A549 (cell line): ENCODE measurements around the gene SLC9A9. TPM values are rescaled to one million over a fixed set of nuclear protein-coding genes. Genes with fewer than 3 reads are reported as not detected.

Experiments
- ATAC-seq, 2 experiments: fragments of 200-7000 bp in 1 of 2; fragments of >200 bp in 1 of 2; cut with Nextera tagmentation in 1 of 2; cut with Tn5 transposase in 1 of 2; 3 replicates each; pipeline versions ENCODE4 v1.8.0 to v1.9.1; 2018 to 2020; ENCODE audit warnings: mild to moderate bottlenecking in 1 of 2, moderate library complexity in 1 of 2
- CTCF ChIA-PET: fragments of 300-600 bp; sonication (Branson Sonifier 250); formaldehyde crosslinking; extraction: SDS; loops from one replicate; lab custom pipeline; 2021; ENCODE audit warnings: antibody characterized with exemption, inconsistent platforms; lab: Yijun Ruan, JAX
- POLR2A ChIA-PET: fragments of 350-600 bp; formaldehyde crosslinking; extraction: SDS; loops from one replicate; lab custom pipeline; 2021; ENCODE audit warnings: antibody characterized with exemption, inconsistent platforms; lab: Yijun Ruan, JAX
- DNase-seq, 2 experiments: peaks; one replicate each; pipeline versions ENCODE4 v3.0.0 to v3.0.0-alpha.2; 2011 to 2016; ENCODE audit warnings: low read depth in 1 of 2, low spot score in 1 of 2
- FAIRE-seq: peaks from 2 replicates; lab custom pipeline; 2011; peaks lifted over from hg19 to GRCh38; lab: Jason Lieb, UNC
- H3K27ac ChIP-seq, 2 experiments: fragments of >200 bp; sonication (Bioruptor Twin); formaldehyde crosslinking; 3 replicates each; pipeline ENCODE4 v1.5.1; 2016 to 2017
- H3K4me1 ChIP-seq: fragments of >200 bp; sonication (Bioruptor Twin); formaldehyde crosslinking; 3 replicates; pipeline ENCODE4 v1.6.1; 2016
- H3K4me2 ChIP-seq: fragments of >200 bp; sonication (Bioruptor Twin); formaldehyde crosslinking; 3 replicates; pipeline ENCODE4 v1.6.1; 2016
- H3K4me3 ChIP-seq: fragments of >200 bp; sonication (Bioruptor Twin); formaldehyde crosslinking; 3 replicates; pipeline ENCODE4 v1.5.1; 2016
- H3K9me3 ChIP-seq: fragments of >200 bp; sonication (Bioruptor Twin); formaldehyde crosslinking; 3 replicates; pipeline ENCODE4 v1.6.1; 2016
- ATOH8 ChIP-seq: fragments of 250-450 bp; sonication (Bioruptor Pico); IDR thresholded peaks from 2 replicates; pipeline ENCODE4 v1.5.0; 2020; ENCODE audit warnings: low read depth, mild to moderate bottlenecking, moderate library complexity
- CHD4 ChIP-seq: fragments of 200-600 bp; sonication (generic); IDR thresholded peaks from 2 replicates; pipeline ENCODE4 v1.6.1; 2016; ENCODE audit warnings: antibody characterized with exemption, mild to moderate bottlenecking, borderline replicate concordance
- CTCF ChIP-seq: fragments of >200 bp; sonication (Bioruptor Twin); formaldehyde crosslinking; IDR thresholded peaks from 3 replicates; pipeline ENCODE4 v1.5.1; 2016
- ELK1 ChIP-seq: fragments of 150-350 bp; IDR thresholded peaks from 2 replicates; pipeline ENCODE4 v1.6.1; 2014; ENCODE audit warnings: low read depth, mild to moderate bottlenecking, low read length
- FOSB ChIP-seq: fragments of 250-450 bp; sonication (Bioruptor Pico); IDR thresholded peaks from 2 replicates; pipeline ENCODE4 v1.5.0; 2020; ENCODE audit warnings: mild to moderate bottlenecking, moderate library complexity
- HMGXB4 ChIP-seq: fragments of 250-450 bp; sonication (Bioruptor Pico); IDR thresholded peaks from 2 replicates; pipeline ENCODE4 v1.5.0; 2021; ENCODE audit warnings: mild to moderate bottlenecking, moderate library complexity, borderline replicate concordance
- HOXA7 ChIP-seq: fragments of 250-450 bp; sonication (Bioruptor Pico); IDR thresholded peaks from 2 replicates; pipeline ENCODE4 v1.5.0; 2020; ENCODE audit warnings: mild to moderate bottlenecking, moderate library complexity
- KDM1A ChIP-seq: fragments of 200-600 bp; sonication (generic); IDR thresholded peaks from 2 replicates; pipeline ENCODE4 v1.6.1; 2016; ENCODE audit warnings: low read depth, mild to moderate bottlenecking
- KDM5A ChIP-seq: fragments of 200-600 bp; sonication (generic); IDR thresholded peaks from 2 replicates; pipeline ENCODE4 v1.6.1; 2016; ENCODE audit warnings: antibody characterized with exemption, mild to moderate bottlenecking
- MAX ChIP-seq: IDR thresholded peaks from 2 replicates; pipeline ENCODE4 v1.6.1; 2012
- NFE2L2 ChIP-seq: fragments of 150-350 bp; conservative IDR thresholded peaks from 2 replicates; pipeline ENCODE4 v1.6.1; 2014; ENCODE audit warnings: low read length
- NR3C1 ChIP-seq: fragments of >200 bp; sonication (Bioruptor Twin); formaldehyde crosslinking; IDR thresholded peaks from 3 replicates; pipeline ENCODE4 v1.6.1; 2017
- POLR2AphosphoS2 ChIP-seq: conservative IDR thresholded peaks from 2 replicates; pipeline ENCODE4 v1.6.1; 2012; ENCODE audit warnings: low read length, improper control_type of control experiment, inconsistent platforms
- RAD21 ChIP-seq, 2 experiments: fragments of >200 bp in 1 of 2; sonication (Bioruptor Twin) in 1 of 2; formaldehyde crosslinking in 1 of 2; IDR thresholded peaks in 1 of 2; conservative IDR thresholded peaks in 1 of 2; 2 replicates in 1 of 2; 3 replicates in 1 of 2; pipeline ENCODE4 v1.6.1; 2012 to 2018; ENCODE audit warnings: inconsistent platforms in 1 of 2
- RNF2 ChIP-seq: fragments of 200-600 bp; sonication (generic); IDR thresholded peaks from 2 replicates; pipeline ENCODE4 v1.6.1; 2016; ENCODE audit warnings: low read depth, mild to moderate bottlenecking, antibody characterized with exemption, moderate library complexity, borderline replicate concordance
- SMC3 ChIP-seq: fragments of >200 bp; sonication (Bioruptor Twin); formaldehyde crosslinking; IDR thresholded peaks from 3 replicates; pipeline ENCODE4 v1.6.1; 2018; ENCODE audit warnings: inconsistent platforms
- SREBF2 ChIP-seq: fragments of 450-650 bp; IDR thresholded peaks from 2 replicates; pipeline ENCODE4 v1.6.1; 2014; ENCODE audit warnings: mild to moderate bottlenecking, moderate library complexity
- TFCP2L1 ChIP-seq: fragments of 250-450 bp; sonication (Bioruptor Pico); IDR thresholded peaks from 2 replicates; pipeline ENCODE4 v1.5.0; 2021; ENCODE audit warnings: mild to moderate bottlenecking
- ZC3H11A ChIP-seq: fragments of 450-650 bp; IDR thresholded peaks from 2 replicates; pipeline ENCODE4 v1.6.1; 2014; ENCODE audit warnings: antibody characterized with exemption, mild to moderate bottlenecking
- WGBS: methylation state at CpG from one replicate; pipeline ENCODE4 v1.1.6; 2017; ENCODE audit errors: missing lambda C conversion rate; 5-methylcytosine and 5-hydroxymethylcytosine counted together
- polyA plus RNA-seq, 4 experiments: library from polyadenylated mRNA; depleted of rRNA in 3 of 4; stranded (reverse); fragments of >200 nt; fragmentation: RNase III in 1 of 4; extraction: RNeasy Plus Mini Kit Qiagen cat#74134 plus additional on column Dnase treatment in 1 of 4; gene quantifications; 2 replicates in 3 of 4; 3 replicates in 1 of 4; pipeline ENCODE4 v1.2.3, GENCODE V29; 2011 to 2017

The SLC9A9 gene
- polyA plus RNA-seq, 2 of the 4 experiments (the other 2 are of a cell fraction): 0.10 to 0.32 TPM

GRCh38 chr3:143330296-143330868, 517.9 kb downstream of the SLC9A9 start:
- Histone ChIP-seq H3K4me1 (no peaks in the 10 kb centered on the region), H3K4me3 (no peak overlapping the region), H3K27ac (no peak overlapping the region), H3K4me2 (no peak overlapping the region), H3K9me3 (no peaks in the 10 kb centered on the region)
- no peak for TF ChIP-seq SREBF2
- no peak for TF ChIP-seq SMC3
- TF ChIP-seq KDM1A: no peak
- no peak for TF ChIP-seq RAD21 (conservative IDR thresholded peaks at IDR 0.05 in 1 of 2, IDR thresholded peaks at IDR 0.05 in 1 of 2)
- TF ChIP-seq HOXA7: no peak
- ATAC-seq (no peak), FAIRE-seq (no peak), DNase-seq (no peak)
- POLR2A ChIA-PET: no interaction called here
- WGBS: 24% methylated on average over 2 of the region's 2 CpGs
- CTCF ChIA-PET: no interaction called here

- DNase-seq: no peak
- ChIA-PET CTCF (interaction anchor here (0.9 kb wide), 1 partner anchor 10 kb away, joined by 3 read pairs; no protein-coding TSS in a partner anchor), POLR2A (no interaction called here)
- ATAC-seq: no peak
- no peak overlapping the region for H3K27ac ChIP-seq
- no peak overlapping the region for H3K4me2 ChIP-seq
- FAIRE-seq: no peak
- no peak for TF ChIP-seq ATOH8 (CRISPR knock-in tag)
- TF ChIP-seq HOXA7: no peak
- no peak for TF ChIP-seq FOSB (CRISPR knock-in tag)
- TF ChIP-seq ELK1: no peak
- no peak for TF ChIP-seq MAX
- TF ChIP-seq CHD4: no peak
- no peak for TF ChIP-seq RNF2
- TF ChIP-seq ZC3H11A: no peak
- no peak for TF ChIP-seq KDM5A
- no peak for TF ChIP-seq CTCF
- TF ChIP-seq KDM1A: no peak
- TF ChIP-seq NFE2L2: no peak
- no peak for TF ChIP-seq POLR2AphosphoS2
- TF ChIP-seq NR3C1: no peak
- TF ChIP-seq TFCP2L1 (CRISPR knock-in tag): no peak
- no peak for TF ChIP-seq HMGXB4 (CRISPR knock-in tag)
- no peaks in the 10 kb centered on the region for H3K4me1 ChIP-seq
- no peak overlapping the region for H3K4me3 ChIP-seq
- H3K9me3 ChIP-seq: no peaks in the 10 kb centered on the region
- 54% methylated on average over 19 of the region's 19 CpGs for WGBS
Measured at GRCh38 chr3:143329567-143330211, 518.6 kb downstream of the SLC9A9 start.
